Neural progenitor cell (in vitro differentiated cells): ENCODE data around the gene TLE6.

Experiments
- EZH2 ChIP-seq: fragments of 200-600 bp; sonication (generic); IDR thresholded peaks from 2 replicates; pipeline ENCODE4 v1.6.1; 2017; ENCODE audit warnings: antibody characterized with exemption, mild to moderate bottlenecking, moderate library complexity
- EZH2phosphoT487 ChIP-seq: fragments of 200-600 bp; sonication (generic); IDR thresholded peaks from 2 replicates; pipeline ENCODE4 v1.6.1; 2017; ENCODE audit warnings: antibody characterized with exemption
- TF ChIP-seq, protein P1 (sequence below): fragments of 200-600 bp; sonication (generic); IDR thresholded peaks from 2 replicates; pipeline ENCODE4 v1.5.1; 2017; ENCODE audit warnings: antibody characterized with exemption, mild to moderate bottlenecking

DNA sequence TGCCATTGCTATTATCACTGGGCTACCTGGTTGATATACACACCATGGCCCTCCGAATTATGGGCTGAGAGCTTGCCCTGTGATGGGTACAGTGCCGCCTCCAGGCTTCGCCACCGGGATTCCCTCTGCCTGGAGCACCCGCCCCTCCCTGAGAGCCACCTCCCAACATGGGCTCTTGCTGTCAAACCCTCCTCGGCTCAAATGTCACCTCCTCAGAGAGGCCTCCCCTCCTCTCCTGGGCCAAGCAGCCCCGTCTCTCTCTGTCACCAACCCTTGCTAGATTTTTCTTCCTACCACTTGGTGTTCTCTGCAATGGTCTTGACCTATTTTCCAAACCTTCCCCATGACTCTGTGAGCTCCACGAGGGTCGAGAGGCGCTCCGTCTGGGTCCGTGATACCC lies 64.0 kb downstream of the TLE6 start:
- TF ChIP-seq EZH2 (no peak), EZH2phosphoT487 (no peak)
- TF ChIP-seq, protein P1, sequence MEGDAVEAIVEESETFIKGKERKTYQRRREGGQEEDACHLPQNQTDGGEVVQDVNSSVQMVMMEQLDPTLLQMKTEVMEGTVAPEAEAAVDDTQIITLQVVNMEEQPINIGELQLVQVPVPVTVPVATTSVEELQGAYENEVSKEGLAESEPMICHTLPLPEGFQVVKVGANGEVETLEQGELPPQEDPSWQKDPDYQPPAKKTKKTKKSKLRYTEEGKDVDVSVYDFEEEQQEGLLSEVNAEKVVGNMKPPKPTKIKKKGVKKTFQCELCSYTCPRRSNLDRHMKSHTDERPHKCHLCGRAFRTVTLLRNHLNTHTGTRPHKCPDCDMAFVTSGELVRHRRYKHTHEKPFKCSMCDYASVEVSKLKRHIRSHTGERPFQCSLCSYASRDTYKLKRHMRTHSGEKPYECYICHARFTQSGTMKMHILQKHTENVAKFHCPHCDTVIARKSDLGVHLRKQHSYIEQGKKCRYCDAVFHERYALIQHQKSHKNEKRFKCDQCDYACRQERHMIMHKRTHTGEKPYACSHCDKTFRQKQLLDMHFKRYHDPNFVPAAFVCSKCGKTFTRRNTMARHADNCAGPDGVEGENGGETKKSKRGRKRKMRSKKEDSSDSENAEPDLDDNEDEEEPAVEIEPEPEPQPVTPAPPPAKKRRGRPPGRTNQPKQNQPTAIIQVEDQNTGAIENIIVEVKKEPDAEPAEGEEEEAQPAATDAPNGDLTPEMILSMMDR = no peak
